RWPE2 (cell line): Measurements from ENCODE around the gene NMUR1.

Source experiments
- ATAC-seq: fragments of 200-7000 bp; cut with Tn5 transposase; 3 replicates; pipeline ENCODE4 v1.9.1; 2021; ENCODE audit warnings: low read depth
- DNase-seq: peaks from one replicate; pipeline ENCODE4 v3.0.0-alpha.2; 2020; ENCODE audit warnings: low spot score
- H3K27ac ChIP-seq: fragments of 450-650 bp; 2 replicates; pipeline ENCODE4 v1.5.1; 2017; ENCODE audit warnings: mild to moderate bottlenecking; ENCODE audit not compliant: poor library complexity, severe bottlenecking
- H3K27me3 ChIP-seq: fragments of 250-450 bp; sonication (Bioruptor Pico); 2 replicates; pipeline ENCODE4 v1.5.1; 2021; ENCODE audit warnings: mild to moderate bottlenecking, moderate library complexity; ENCODE audit not compliant: insufficient read depth, poor library complexity, severe bottlenecking
- H3K36me3 ChIP-seq: fragments of 250-450 bp; sonication (Bioruptor Pico); 2 replicates; pipeline ENCODE4 v1.5.1; 2020; ENCODE audit warnings: low read depth, mild to moderate bottlenecking, moderate library complexity
- H3K4me1 ChIP-seq: fragments of 250-450 bp; sonication (Bioruptor Pico); 2 replicates; pipeline ENCODE4 v1.5.1; 2021; ENCODE audit warnings: mild to moderate bottlenecking, moderate library complexity; ENCODE audit not compliant: insufficient read depth, poor library complexity, severe bottlenecking
- H3K4me3 ChIP-seq: fragments of 250-450 bp; sonication (Bioruptor Pico); 2 replicates; pipeline ENCODE4 v1.5.1; 2021; ENCODE audit warnings: mild to moderate bottlenecking, moderate library complexity; ENCODE audit not compliant: severe bottlenecking
- H3K9me3 ChIP-seq: fragments of 250-450 bp; sonication (Bioruptor Pico); 2 replicates; pipeline ENCODE4 v1.5.1; 2021; ENCODE audit warnings: mild to moderate bottlenecking, moderate library complexity; ENCODE audit not compliant: severe bottlenecking
- CTCF ChIP-seq: fragments of 450-650 bp; IDR thresholded peaks from one replicate; pipeline ENCODE4 v1.5.1; 2017; ENCODE audit warnings: mild to moderate bottlenecking, moderate library complexity; ENCODE audit not compliant: poor library complexity, severe bottlenecking

Gene NMUR1

DNA sequence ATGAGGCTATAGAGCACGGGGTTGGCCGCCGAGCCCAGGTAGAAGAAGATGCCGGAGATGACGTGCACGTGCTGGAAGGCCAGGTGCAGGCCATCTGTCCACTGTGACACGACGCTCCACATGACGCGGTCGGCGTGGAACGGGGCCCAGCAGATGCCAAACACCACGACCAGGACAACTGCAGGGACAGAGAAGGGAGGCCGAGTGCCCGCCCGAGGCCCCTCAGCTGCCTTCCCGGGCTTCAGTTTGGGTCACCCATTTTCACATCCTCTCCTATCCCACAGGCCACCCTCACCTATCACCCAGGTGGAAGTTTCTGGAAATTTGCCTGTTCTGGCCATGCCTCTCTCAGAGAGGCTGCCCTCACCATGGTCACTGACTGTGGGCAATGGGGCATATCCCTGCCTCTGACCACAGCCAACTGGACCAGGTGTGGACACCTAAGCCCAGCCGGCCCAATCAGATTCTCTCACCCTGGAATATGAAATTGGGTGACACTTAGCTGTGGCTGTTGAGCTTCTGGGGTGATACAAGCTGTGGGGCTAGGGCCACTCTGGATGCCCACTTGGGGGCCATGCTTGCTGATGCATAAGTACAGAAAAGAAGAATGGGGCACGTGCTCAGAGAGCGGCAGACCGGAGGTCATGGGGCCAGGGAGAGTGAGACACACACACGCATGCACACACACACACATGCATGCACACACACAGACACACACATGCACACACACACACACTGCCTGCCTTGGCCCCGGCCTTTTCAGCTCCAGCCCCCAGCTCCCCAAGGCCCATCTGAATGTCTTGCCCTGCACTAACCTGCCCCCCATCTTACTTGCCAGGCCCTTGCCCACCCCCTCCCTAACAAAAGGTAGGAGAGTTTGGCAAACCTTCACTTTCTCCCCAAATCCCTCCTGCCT lies 4.7 kb downstream of the NMUR1 start:
- Histone ChIP-seq H3K36me3 (no peaks in the 10 kb centered on the region), H3K4me1 (no peaks in the 10 kb centered on the region), H3K4me3 (no peak overlapping the region), H3K27ac (no peak overlapping the region), H3K27me3 (peaks cover 14% of the 10 kb centered on the region), H3K9me3 (no peaks in the 10 kb centered on the region)
- no peak for TF ChIP-seq CTCF
- ATAC-seq, result no peak
- no peak for DNase-seq

- Histone ChIP-seq H3K27me3 (peaks cover 6% of the 10 kb centered on the region), H3K27ac (no peak overlapping the region), H3K9me3 (no peaks in the 10 kb centered on the region), H3K36me3 (no peaks in the 10 kb centered on the region), H3K4me3 (no peak overlapping the region), H3K4me1 (no peaks in the 10 kb centered on the region)
- DNase-seq, result no peak
- no peak for TF ChIP-seq CTCF
- ATAC-seq, result no peak
Observed at GRCh38 chr2:231524477-231525247, 5.6 kb downstream of the NMUR1 start.

GRCh38 chr2:231523451-231524285 lies 6.6 kb downstream of the NMUR1 start:
- no peak for TF ChIP-seq CTCF
- H3K4me1 ChIP-seq, result no peaks in the 10 kb centered on the region
- no peak overlapping the region for H3K27ac ChIP-seq
- ATAC-seq, result no peak
- no peak overlapping the region for H3K4me3 ChIP-seq
- no peaks in the 10 kb centered on the region for H3K9me3 ChIP-seq
- no peaks in the 10 kb centered on the region for H3K36me3 ChIP-seq
- no peaks in the 10 kb centered on the region for H3K27me3 ChIP-seq
- DNase-seq, result no peak

DNA sequence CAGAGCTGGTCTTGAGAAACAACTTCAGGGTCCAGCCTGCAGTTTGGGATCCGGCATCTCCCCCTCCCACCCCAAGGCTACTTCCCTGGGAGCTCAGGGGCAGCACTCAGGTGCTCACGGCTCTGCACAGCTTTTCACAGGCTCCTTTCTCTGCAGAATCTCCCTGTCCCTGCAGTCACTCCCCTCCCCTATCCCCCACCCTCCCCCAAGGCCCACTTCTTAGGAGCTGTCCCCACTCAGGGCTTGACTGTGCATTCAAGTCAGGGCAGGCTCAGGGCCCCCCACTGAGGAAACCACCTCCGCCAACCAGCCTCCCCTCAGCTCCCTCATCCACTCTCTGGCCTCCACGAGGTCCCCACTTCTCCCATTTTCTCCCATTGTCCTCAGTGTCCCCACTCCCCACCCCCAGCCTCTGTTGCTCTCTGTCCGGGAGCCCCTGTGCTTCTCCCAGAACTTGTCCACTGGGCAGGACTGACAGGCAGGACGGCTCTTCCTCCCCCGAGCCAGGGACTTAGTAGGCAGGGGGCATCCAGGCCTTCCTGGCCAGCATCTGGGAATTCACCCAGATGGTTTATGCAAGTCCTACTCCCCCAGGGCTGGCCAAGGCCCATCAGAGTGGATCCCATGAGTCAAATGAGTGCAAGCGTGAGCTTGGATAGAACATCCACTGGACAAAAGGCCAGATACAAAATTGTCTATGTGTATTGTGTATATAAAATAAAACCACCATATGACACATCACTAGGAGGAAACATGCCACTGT lies 7.6 kb downstream of the NMUR1 start:
- Histone ChIP-seq H3K27me3 (no peaks in the 10 kb centered on the region), H3K9me3 (no peaks in the 10 kb centered on the region), H3K4me3 (no peak overlapping the region), H3K36me3 (no peaks in the 10 kb centered on the region), H3K27ac (no peak overlapping the region), H3K4me1 (no peaks in the 10 kb centered on the region)
- DNase-seq (no peak), ATAC-seq (no peak)
- TF ChIP-seq CTCF, result no peak
